WTC11 (cell line): Measurements from ENCODE around the gene LRRC74B. TPM values are rescaled to one million over a fixed set of nuclear protein-coding genes. Genes with fewer than 3 reads are reported as not detected.

ENCODE experiments used
- ATAC-seq: fragments of 200-7000 bp; cut with Tn5 transposase; 2 replicates; pipeline ENCODE4 v1.10.0; 2021; ENCODE audit warnings: mild to moderate bottlenecking, moderate library complexity
- CTCF ChIA-PET: fragments of 300-600 bp; sonication (Branson Sonifier 250); formaldehyde crosslinking; loops from one replicate; lab custom pipeline; 2021; ENCODE audit warnings: antibody characterized with exemption; lab: Charles Lee
- POLR2A ChIA-PET: fragments of 350-600 bp; sonication (Branson Sonifier 250); formaldehyde crosslinking; loops from one replicate; lab custom pipeline; 2021; ENCODE audit warnings: antibody characterized with exemption; lab: Charles Lee
- DNase-seq: peaks from one replicate; pipeline ENCODE4 v3.0.0; 2021; ENCODE audit warnings: low spot score
- H3K27ac Mint-ChIP-seq: 2 replicates; pipeline ENCODE4 v1.8.0; 2021; ENCODE audit warnings: mixed read lengths
- H3K27me3 Mint-ChIP-seq: 2 replicates; pipeline ENCODE4 v1.8.0; 2021; ENCODE audit warnings: low read depth, mild to moderate bottlenecking, moderate library complexity, mixed read lengths
- H3K36me3 Mint-ChIP-seq: 2 replicates; pipeline ENCODE4 v1.8.0; 2021; ENCODE audit warnings: mixed read lengths
- H3K4me1 Mint-ChIP-seq: 2 replicates; pipeline ENCODE4 v1.8.0; 2022; ENCODE audit warnings: mixed read lengths
- H3K4me3 Mint-ChIP-seq: 2 replicates; pipeline ENCODE4 v1.8.0; 2021; ENCODE audit warnings: mild to moderate bottlenecking, moderate library complexity, mixed read lengths
- H3K9me3 Mint-ChIP-seq: 2 replicates; pipeline ENCODE4 v1.8.0; 2021; ENCODE audit warnings: mixed read lengths
- HMGXB4 ChIP-seq: sonication (generic); formaldehyde crosslinking; IDR thresholded peaks from 2 replicates; pipeline ENCODE4 v1.8.1; 2023; ENCODE audit warnings: mild to moderate bottlenecking, moderate library complexity, missing genetic modification reagents
- IRF1 ChIP-seq: sonication (generic); formaldehyde crosslinking; IDR thresholded peaks from 2 replicates; pipeline ENCODE4 v1.8.0; 2023; ENCODE audit warnings: missing genetic modification reagents
- MAX ChIP-seq: sonication (generic); formaldehyde crosslinking; IDR thresholded peaks from 2 replicates; pipeline ENCODE4 v1.8.0; 2022; ENCODE audit warnings: mild to moderate bottlenecking, missing genetic modification reagents
- MLX ChIP-seq: sonication (generic); formaldehyde crosslinking; IDR thresholded peaks from 2 replicates; pipeline ENCODE4 v1.8.1; 2023; ENCODE audit warnings: mild to moderate bottlenecking, missing genetic modification reagents, moderate library complexity
- NFE2L1 ChIP-seq: sonication (generic); formaldehyde crosslinking; IDR thresholded peaks from 2 replicates; pipeline ENCODE4 v1.8.1; 2023; ENCODE audit warnings: missing genetic modification reagents
- NFYB ChIP-seq: sonication (generic); formaldehyde crosslinking; conservative IDR thresholded peaks from 2 replicates; pipeline ENCODE4 v1.8.0; 2022; ENCODE audit warnings: low read depth, missing genetic modification reagents
- PRRX2 ChIP-seq: fragments of 250-450 bp; sonication (Bioruptor Pico); IDR thresholded peaks from 2 replicates; pipeline ENCODE4 v1.8.0; 2021; ENCODE audit warnings: mild to moderate bottlenecking
- SOX15 ChIP-seq: fragments of 250-450 bp; sonication (Bioruptor Pico); IDR thresholded peaks from 2 replicates; pipeline ENCODE4 v1.9.0; 2021; ENCODE audit warnings: mild to moderate bottlenecking
- ZBTB43 ChIP-seq: sonication (generic); formaldehyde crosslinking; IDR thresholded peaks from 2 replicates; pipeline ENCODE4 v1.8.1; 2023; ENCODE audit warnings: mild to moderate bottlenecking, missing genetic modification reagents
- ZMAT4 ChIP-seq: fragments of 250-450 bp; sonication (Bioruptor Pico); IDR thresholded peaks from 2 replicates; pipeline ENCODE4 v1.9.0; 2021; ENCODE audit warnings: mild to moderate bottlenecking
- ZNF232 ChIP-seq: sonication (generic); formaldehyde crosslinking; IDR thresholded peaks from 2 replicates; pipeline ENCODE4 v1.8.0; 2022; ENCODE audit warnings: mild to moderate bottlenecking, missing genetic modification reagents
- ZNF317 ChIP-seq: sonication (generic); formaldehyde crosslinking; IDR thresholded peaks from 2 replicates; pipeline ENCODE4 v1.8.1; 2023; ENCODE audit warnings: low read depth, mild to moderate bottlenecking, moderate library complexity, missing genetic modification reagents, borderline replicate concordance
- ZNF416 ChIP-seq: fragments of 250-450 bp; sonication (Bioruptor Pico); IDR thresholded peaks from 2 replicates; pipeline ENCODE4 v1.9.0; 2021; ENCODE audit warnings: mild to moderate bottlenecking, inconsistent platforms
- ZNF512 ChIP-seq: sonication (generic); formaldehyde crosslinking; IDR thresholded peaks from 2 replicates; pipeline ENCODE4 v1.8.1; 2022; ENCODE audit warnings: missing genetic modification reagents, borderline replicate concordance
- ZNF532 ChIP-seq: fragments of 250-450 bp; sonication (Bioruptor Pico); IDR thresholded peaks from 2 replicates; pipeline ENCODE4 v1.9.0; 2021; ENCODE audit warnings: mild to moderate bottlenecking, borderline replicate concordance
- ZNF671 ChIP-seq: fragments of 250-450 bp; sonication (Bioruptor Pico); IDR thresholded peaks from 2 replicates; pipeline ENCODE4 v1.8.0; 2021; ENCODE audit warnings: mild to moderate bottlenecking
- total RNA-seq: library from RNA; stranded (reverse); gene quantifications from 3 replicates; pipeline ENCODE4 v1.2.3, GENCODE V29; 2021

LRRC74B gene
- total RNA-seq, 1 experiment from 2014 or later = not detected

- no peak overlapping the region for H3K27ac Mint-ChIP-seq
- CTCF ChIA-PET = interaction anchor here (1.0 kb wide), 1 partner anchor 220 kb away, joined by 3 read pairs; no protein-coding TSS in a partner anchor
Measured at GRCh38 chr22:21105294-21105693, 59.5 kb downstream of the LRRC74B start.

More at GRCh38 chr22:21105294-21105693, 59.5 kb downstream of the LRRC74B start:
- ATAC-seq (no peak), DNase-seq (no peak)
- POLR2A ChIA-PET = no interaction called here
- no peak for TF ChIP-seq NFYB (CRISPR knock-in tag)
- TF ChIP-seq ZNF232 (CRISPR knock-in tag) = no peak
- TF ChIP-seq IRF1 (CRISPR knock-in tag) = no peak
- TF ChIP-seq ZBTB43 = no peak
- no peak for TF ChIP-seq ZNF671
- TF ChIP-seq ZNF416 (CRISPR knock-in tag) = no peak
- TF ChIP-seq NFE2L1 = no peak
- no peak for TF ChIP-seq MLX (CRISPR knock-in tag)
- no peak for TF ChIP-seq PRRX2
- TF ChIP-seq ZNF512 (CRISPR knock-in tag) = no peak
- no peak for TF ChIP-seq ZNF532 (CRISPR knock-in tag)
- no peak for TF ChIP-seq HMGXB4 (CRISPR knock-in tag)
- TF ChIP-seq MAX (CRISPR knock-in tag) = no peak
- TF ChIP-seq SOX15 = no peak
- TF ChIP-seq ZNF317 (CRISPR knock-in tag) = no peak
- TF ChIP-seq ZMAT4 (CRISPR knock-in tag) = no peak
- peaks cover 20% of the 10 kb centered on the region for H3K27me3 Mint-ChIP-seq
- H3K36me3 Mint-ChIP-seq = no peaks in the 10 kb centered on the region
- H3K9me3 Mint-ChIP-seq = no peaks in the 10 kb centered on the region
- peaks cover 22% of the 10 kb centered on the region for H3K4me1 Mint-ChIP-seq
- H3K4me3 Mint-ChIP-seq = no peak overlapping the region
